KBM-7 (cell line): Measurements from ENCODE around the gene ZNF787.
A peak's percentile ranks its signal among the peaks of the same experiment; 100 is the strongest.
"Not testable (repeated sequence)": the region's sequence is repeated elsewhere in the genome, so short reads cannot be mapped to it uniquely, and the experiment has no call there.

Source experiments
- DNase-seq: peaks from one replicate; pipeline ENCODE4 v3.0.0-alpha.2; 2015
- in situ Hi-C: fragments of 300-500 bp; cut with MboI; formaldehyde crosslinking; loops from 2 replicates; pipeline ENCODE4 v1.14.3; 2020; ENCODE audit warnings: low sequenced_read_pairs, low pct_unique_long_range_greater_than_20kb, mixed read lengths

ZNF787 gene

DNA sequence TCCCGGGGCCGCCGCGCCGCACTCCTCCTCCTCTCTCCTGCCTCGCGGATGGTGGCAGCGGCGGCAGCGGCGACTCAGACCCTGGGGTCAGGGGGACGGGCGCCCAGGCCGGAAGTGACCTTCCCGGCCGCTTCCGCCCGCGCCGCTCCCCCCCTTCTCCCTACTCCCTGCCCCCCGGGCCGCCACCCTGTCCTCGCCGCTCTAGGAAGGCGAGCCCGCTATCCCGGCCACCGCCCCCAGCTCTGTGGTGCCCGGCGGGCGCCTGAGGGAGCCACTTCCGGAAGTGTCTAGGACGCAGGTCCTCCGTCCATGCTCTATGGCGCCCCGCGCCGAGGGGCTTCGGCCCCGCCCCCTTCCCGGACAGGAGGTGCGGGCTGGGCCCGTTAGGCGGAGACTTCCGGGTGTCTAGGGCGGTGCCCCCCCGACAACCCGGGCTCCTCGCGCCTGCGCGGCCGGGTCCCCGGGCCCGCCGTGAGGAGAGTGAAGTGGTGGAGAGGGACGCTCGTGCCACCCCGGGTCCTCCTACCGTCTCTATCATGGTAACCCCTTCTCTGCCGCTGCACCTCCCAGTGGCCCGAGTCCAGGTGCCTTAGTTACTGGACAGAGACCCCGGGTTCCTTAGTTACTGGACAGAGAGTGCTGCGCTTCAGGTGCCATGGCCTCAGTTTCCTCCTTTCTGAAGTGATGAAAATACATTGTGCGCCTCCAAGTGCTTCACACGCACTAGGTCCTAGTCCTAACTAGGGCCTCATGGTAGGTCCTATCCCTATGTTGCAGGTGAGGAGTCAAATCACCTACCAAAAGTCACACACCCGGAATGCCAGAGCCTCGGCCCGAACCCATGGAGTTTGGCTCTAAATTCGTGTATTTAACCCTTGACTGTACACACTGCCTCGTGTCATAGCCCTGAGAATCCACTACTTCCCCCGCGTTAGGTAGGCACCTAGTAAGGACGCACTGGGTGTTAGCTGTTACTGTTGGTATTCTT is at the start of gene ZNF787:
Gene ZNF787, minus strand, starts transcription at position 116 of the 988 bp plus-strand sequence. CDS start 18,078 bp downstream, outside the sequence.
- DNase-seq, result peak; percentile 98
- in situ Hi-C loops, result no loop called here

- DNase-seq, result no peak
- in situ Hi-C loops, result no loop called here
Measured at GRCh38 chr19:56170261-56170660, 49.2 kb upstream of the ZNF787 start.

- in situ Hi-C loops, result no loop called here
- peak; percentile 26 for DNase-seq
Measured at GRCh38 chr19:56167064-56167578, 46.0 kb upstream of the ZNF787 start.

DNA sequence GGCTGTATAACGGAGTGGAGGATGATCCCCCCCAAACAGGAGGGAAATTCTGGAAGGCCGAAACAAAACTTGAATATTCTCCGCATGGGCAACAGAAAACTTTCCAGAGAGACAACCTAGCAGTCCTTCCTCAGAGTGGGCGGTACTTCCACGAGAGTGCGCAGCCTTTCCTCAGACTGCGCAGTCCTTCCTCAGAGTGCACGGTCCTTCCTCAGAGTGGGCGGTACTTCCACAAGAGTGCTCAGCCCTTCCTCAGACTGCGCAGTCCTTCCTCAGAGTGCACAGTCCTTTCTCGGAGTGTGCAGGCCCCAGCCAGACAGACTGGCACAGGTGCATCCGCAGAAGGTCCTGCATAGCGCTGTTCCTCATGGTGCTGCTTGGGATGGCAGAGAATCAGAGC is 42.0 kb upstream of the ZNF787 start:
- in situ Hi-C loops, result no loop called here
- DNase-seq, result no peak

DNA sequence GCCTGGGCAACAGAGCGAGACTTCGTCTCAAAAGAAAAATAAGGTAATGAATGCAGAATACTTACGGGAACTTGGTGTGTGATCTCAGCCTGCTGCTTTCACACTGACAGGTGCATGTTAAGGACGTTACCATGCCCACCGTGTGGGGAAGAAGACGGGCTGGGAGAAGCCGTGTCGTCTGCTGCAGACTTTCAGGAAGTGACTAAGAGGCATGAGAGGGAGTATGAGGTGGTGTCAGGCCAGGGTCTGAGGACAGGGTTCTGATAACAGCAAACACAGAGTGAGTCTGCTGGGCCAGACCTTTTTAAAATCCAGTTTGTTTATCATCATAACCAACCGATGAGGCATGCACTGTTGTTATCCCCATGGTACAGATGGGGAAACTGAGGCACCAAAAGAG is 41.2 kb upstream of the ZNF787 start:
- in situ Hi-C loops, result no loop called here
- DNase-seq, result peak; percentile 57

DNA sequence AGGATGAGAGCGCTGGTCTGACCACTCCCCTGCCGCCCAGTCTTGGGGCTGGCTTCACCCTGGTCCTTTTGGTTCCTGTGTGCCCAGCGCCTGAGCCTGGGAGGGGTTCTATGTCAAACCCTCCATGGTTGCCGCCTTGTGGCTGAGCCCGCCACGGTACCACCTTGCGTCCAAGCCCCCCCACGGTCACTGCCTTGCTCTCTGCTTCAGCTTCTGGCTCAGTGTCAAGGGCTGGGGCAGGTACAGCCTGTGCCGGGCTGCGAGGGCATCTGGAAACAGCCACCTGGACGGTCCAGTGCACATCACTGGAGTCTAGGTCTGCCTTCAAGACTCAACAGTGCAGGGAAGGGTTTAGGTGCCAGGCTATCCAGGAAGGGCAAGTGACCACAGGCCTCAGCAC is 40.4 kb upstream of the ZNF787 start:
- in situ Hi-C loops, result no loop called here
- DNase-seq, result no peak

- no peak for DNase-seq
- in situ Hi-C loops, result no loop called here
Measured at GRCh38 chr19:56159622-56160271, 38.7 kb upstream of the ZNF787 start.

- in situ Hi-C loops, result no loop called here
- no peak for DNase-seq
Measured at GRCh38 chr19:56159009-56159559, 38.0 kb upstream of the ZNF787 start.

GRCh38 chr19:56158170-56158757 is 37.2 kb upstream of the ZNF787 start:
- in situ Hi-C loops, result no loop called here
- DNase-seq, result no peak

DNA sequence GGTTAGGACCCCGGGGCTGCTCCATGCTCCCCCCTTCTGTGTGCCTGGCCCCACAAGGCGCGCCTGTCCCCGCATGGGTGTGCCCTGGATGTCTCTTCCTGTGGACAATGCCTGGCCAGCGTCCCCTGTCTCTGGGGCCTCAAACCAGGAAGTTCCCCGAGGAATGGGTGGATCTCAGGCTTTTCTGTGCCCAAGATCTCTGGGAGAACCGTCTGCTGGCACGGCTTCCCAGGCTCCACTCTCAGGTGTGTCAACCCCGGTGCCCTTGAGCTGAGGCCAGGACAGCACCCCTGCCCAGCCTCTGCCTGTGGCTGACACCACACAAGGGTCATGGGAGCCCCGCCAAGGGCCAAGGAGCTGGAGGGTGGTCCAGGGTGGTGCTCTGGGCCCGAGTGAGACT is 35.7 kb upstream of the ZNF787 start:
- no peak for DNase-seq
- in situ Hi-C loops, result no loop called here

- no peak for DNase-seq
- in situ Hi-C loops, result no loop called here
Measured at GRCh38 chr19:56155124-56155687, 34.1 kb upstream of the ZNF787 start.

DNA sequence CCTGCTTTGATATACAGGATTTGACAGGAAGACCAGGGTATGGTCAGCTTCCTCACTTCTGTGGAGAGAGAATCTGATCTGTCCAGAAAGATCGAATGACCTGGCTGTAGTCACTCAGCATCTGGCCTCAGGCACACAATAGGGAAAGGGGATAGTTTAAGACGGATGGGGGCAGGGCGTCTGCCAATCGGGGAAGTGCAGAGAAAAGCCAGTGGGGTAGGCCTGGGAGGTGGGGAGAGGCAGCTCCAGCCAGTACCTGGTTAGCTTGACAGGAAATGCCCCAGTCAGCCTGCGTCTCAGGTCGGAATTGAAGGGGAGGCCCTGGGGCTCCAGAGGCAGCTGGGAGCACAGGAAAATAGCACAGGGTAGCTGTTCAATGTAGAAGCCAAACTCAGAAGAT is 32.4 kb upstream of the ZNF787 start:
- in situ Hi-C loops, result no loop called here

DNA sequence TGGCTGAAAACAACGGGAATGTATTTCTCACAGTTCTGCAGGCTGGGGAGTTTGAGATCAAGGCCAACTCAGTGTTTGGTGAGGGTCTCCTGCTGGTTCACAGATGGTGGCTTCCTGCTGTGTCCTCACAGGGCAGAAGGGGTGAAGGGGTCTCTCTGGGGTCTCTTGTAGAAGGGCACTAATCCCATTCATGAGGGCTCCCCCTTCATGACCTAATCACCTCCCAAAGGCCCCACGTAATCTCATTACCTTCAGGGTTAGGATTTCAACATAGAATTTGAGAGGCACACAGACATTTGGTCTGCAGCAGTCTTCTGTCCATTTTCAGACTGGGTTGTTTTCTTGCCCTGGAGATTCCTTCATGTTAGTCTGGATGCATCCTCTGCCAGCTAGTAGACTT is 31.5 kb upstream of the ZNF787 start:
- DNase-seq, result no peak
- in situ Hi-C loops, result no loop called here

More for the DNA sequence above, 32.4 kb upstream of the ZNF787 start:
- DNase-seq, result no peak

DNA sequence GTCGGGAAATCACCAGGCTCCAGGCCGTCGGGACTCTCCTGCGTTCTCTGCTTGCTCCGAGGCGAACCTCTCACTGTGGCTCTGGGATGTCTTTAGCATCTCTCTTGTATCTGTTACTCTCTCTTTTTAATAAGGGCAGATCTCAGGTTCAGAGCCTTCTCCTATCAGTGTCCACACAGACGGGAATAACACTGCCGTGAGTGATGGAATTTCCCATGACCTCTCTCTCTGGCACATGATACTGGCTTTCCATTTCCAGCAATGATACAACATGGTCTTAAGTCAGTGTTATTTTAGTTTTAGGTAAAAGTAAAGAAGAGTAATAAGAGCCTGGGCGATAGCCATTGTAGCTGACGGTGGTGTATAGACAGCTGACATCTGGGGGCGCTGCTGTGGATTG is 29.3 kb upstream of the ZNF787 start:
- in situ Hi-C loops, result no loop called here
- DNase-seq, result no peak

DNA sequence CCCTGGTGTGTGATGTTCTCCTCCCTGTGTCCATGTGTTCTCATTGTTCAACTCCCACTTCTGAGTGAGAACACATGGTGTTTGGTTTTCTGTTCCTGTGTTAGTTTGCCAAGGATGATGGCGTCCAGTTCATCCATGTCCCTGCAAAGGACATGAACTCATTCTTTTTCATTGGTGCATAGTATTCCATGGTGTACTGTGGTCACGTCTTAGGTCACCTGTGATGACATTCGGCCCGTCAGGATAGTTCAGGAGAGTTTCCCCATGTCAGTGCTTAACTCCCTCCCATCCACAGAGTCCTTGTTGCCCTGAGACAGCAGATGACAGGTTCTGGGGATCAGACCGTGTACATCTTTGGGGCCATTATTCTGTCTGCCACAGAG is 28.6 kb upstream of the ZNF787 start:
- DNase-seq, result no peak
- in situ Hi-C loops, result no loop called here

DNA sequence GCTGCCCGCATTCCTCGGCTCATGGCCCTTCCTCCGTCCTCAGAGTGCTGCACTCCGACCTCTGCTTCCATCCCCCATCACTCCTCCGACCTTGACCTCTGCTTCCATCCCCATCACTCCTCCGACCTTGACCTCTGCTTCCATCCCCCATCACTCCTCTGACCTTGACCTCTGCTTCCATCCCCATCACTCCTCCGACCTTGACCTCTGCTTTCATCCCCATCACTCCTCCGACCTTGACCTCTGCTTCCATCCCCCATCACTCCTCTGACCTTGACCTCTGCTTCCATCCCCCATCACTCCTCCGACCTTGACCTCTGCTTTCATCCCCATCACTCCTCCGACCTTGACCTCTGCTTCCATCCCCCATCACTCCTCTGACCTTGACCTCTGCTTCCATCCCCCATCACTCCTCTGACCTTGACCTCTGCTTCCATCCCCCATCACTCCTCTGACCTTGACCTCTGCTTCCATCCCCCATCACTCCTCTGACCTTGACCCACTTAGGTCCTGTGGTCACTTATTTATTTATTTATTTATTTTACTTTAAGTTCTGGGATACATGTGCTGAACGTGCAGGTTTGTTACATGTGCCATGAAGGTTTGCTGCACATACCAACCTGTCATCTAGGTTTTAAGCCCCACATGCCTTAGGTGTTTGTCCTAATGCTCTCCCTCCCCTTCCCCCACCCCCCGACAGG is 28.0 kb upstream of the ZNF787 start:
- DNase-seq, in situ Hi-C loops: not testable (repeated sequence)

DNA sequence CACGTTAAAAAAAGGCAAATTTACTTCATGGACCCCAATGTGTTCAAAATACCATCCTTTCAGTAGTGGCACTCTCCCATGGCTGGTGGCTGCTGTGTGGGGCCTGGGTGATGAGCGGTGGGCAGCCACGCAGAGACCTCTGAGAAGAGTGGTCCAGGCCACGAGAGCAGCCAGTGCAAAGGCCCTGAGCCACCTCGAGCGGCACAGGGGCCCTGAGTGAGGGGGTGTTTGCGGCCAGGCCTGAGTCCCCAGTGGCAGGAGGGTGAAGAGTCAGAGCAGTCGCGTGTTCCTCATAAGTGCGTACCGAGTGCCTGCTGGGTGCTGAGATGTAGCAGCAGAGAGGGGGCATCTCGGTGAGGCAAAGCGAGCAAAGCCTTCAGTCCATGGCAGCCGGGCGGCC is 27.0 kb upstream of the ZNF787 start:
- DNase-seq, result no peak
- in situ Hi-C loops, result no loop called here

DNA sequence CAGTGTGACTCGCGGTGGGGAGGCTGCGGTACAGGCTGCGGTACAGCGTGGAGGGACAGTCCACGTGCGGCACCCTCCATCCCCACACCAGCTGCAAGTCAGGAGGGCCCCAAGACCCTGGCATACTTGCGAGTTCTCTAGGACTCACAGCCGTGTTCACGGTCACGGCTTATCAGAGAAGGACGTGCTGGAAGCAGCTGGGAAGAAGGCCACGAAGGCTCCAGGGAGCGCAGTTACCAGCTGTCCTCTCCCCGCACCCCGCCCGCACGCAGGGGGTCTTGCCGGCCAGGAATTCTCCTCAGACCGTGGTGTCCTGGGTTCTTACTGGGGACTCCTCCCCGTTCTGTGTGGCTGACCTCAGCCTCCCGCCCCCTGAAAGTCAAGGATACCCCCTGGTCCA is 26.2 kb upstream of the ZNF787 start:
- in situ Hi-C loops, result no loop called here
- no peak for DNase-seq

DNA sequence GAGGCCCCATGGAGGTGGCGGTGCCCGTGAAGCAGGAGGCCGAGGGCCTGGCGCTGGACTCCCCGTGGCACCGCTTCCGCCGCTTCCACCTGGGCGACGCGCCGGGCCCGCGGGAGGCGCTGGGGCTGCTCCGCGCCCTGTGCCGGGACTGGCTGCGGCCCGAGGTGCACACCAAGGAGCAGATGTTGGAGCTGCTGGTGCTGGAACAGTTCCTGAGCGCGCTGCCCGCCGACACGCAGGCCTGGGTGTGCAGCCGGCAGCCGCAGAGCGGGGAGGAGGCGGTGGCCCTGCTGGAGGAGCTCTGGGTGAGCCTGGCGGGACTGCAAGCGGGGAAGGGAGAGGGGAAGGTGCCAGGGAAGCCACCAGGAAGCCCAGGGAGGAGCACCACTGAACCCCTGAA is 25.8 kb upstream of the ZNF787 start:
- DNase-seq, result no peak
- in situ Hi-C loops, result no loop called here
